PC-3 (cell line): ENCODE data around the gene ANKRD2. TPM values are rescaled to one million over a fixed set of nuclear protein-coding genes. Genes with fewer than 3 reads are reported as not detected.
A peak's percentile ranks its signal among the peaks of the same experiment; 100 is the strongest.

Source experiments
- ATAC-seq: fragments of 200-7000 bp; cut with Tn5 transposase; 2 replicates; pipeline ENCODE4 v1.9.1; 2020; ENCODE audit warnings: mild to moderate bottlenecking, moderate library complexity
- BruUV-seq: library from RNA; stranded (reverse); fragments of 400-500 nt; replicated peaks from 2 replicates; lab custom pipeline; 2021; lab: Mats Ljungman, UMichigan
- CTCF ChIA-PET: fragments of 300-600 bp; sonication (Branson Sonifier 250); formaldehyde crosslinking; loops from one replicate; lab custom pipeline; 2022; ENCODE audit warnings: antibody characterized with exemption; lab: Charles Lee
- POLR2A ChIA-PET: fragments of 300-600 bp; sonication (Branson Sonifier 250); formaldehyde crosslinking; loops from one replicate; lab custom pipeline; 2022; ENCODE audit warnings: antibody characterized with exemption; ENCODE audit not compliant: unreplicated experiment; lab: Charles Lee
- DNase-seq: peaks from one replicate; pipeline ENCODE4 v3.0.0-alpha.2; 2015
- H2AFZ ChIP-seq: fragments of 300-600 bp; sonication (generic); 2 replicates; pipeline ENCODE4 v1.6.0; 2016; ENCODE audit warnings: antibody characterized with exemption, low read length
- H3F3A ChIP-seq: fragments of 300-600 bp; sonication (generic); one replicate; pipeline ENCODE4 v1.6.0; 2017; ENCODE audit warnings: antibody characterized with exemption, low read length, control low read depth, mild to moderate bottlenecking; ENCODE audit not compliant: unreplicated experiment
- H3K27ac ChIP-seq: fragments of 300-600 bp; sonication (generic); 2 replicates; pipeline ENCODE4 v1.5.1; 2016; ENCODE audit warnings: mild to moderate bottlenecking, low read length
- H3K27me3 ChIP-seq: fragments of 300-600 bp; sonication (generic); 2 replicates; pipeline ENCODE4 v1.6.1; 2016; ENCODE audit warnings: low read length, mixed read lengths
- H3K36me3 ChIP-seq: fragments of 300-600 bp; sonication (generic); 2 replicates; pipeline ENCODE4 v1.6.1; 2016; ENCODE audit warnings: low read depth, mixed run types, low read length, mixed read lengths
- H3K4me1 ChIP-seq: fragments of 300-600 bp; sonication (generic); 2 replicates; pipeline ENCODE4 v1.5.1; 2016; ENCODE audit warnings: low read length; ENCODE audit not compliant: insufficient read depth
- H3K4me2 ChIP-seq: fragments of 300-600 bp; sonication (generic); 2 replicates; pipeline ENCODE4 v1.6.0; 2016; ENCODE audit warnings: low read length
- H3K4me3 ChIP-seq: fragments of 300-600 bp; sonication (generic); 2 replicates; pipeline ENCODE4 v1.5.1; 2016; ENCODE audit warnings: mild to moderate bottlenecking, low read length, mixed read lengths
- H3K79me2 ChIP-seq: fragments of 300-600 bp; sonication (generic); 2 replicates; pipeline ENCODE4 v1.6.1; 2017; ENCODE audit warnings: low read length, mixed read lengths
- H3K9ac ChIP-seq: fragments of 300-600 bp; sonication (generic); 2 replicates; pipeline ENCODE4 v1.6.0; 2016; ENCODE audit warnings: mild to moderate bottlenecking, low read length
- H3K9me2 ChIP-seq: fragments of 300-600 bp; sonication (generic); replicated peaks from 2 replicates; pipeline ENCODE4 v1.6.1; 2016; ENCODE audit warnings: mixed run types, low read length, mixed read lengths
- H3K9me3 ChIP-seq: fragments of 300-600 bp; sonication (generic); 2 replicates; pipeline ENCODE4 v1.6.1; 2016; ENCODE audit warnings: low read length, mixed read lengths
- H4K20me1 ChIP-seq: fragments of 300-600 bp; sonication (generic); 2 replicates; pipeline ENCODE4 v1.6.1; 2016; ENCODE audit warnings: low read length, mixed read lengths
- EZH2 ChIP-seq: fragments of 300-600 bp; sonication (generic); IDR thresholded peaks from one replicate; pipeline ENCODE4 v1.6.1; 2017; ENCODE audit warnings: antibody characterized with exemption, mild to moderate bottlenecking, low read length; ENCODE audit not compliant: unreplicated experiment
- EZH2phosphoT487 ChIP-seq: fragments of 300-600 bp; sonication (generic); IDR thresholded peaks from 2 replicates; pipeline ENCODE4 v1.6.1; 2018; ENCODE audit warnings: mild to moderate bottlenecking, antibody characterized with exemption, low read length, borderline replicate concordance
- intact Hi-C: fragments of 100-400 bp; cut with micrococcal nuclease; formaldehyde crosslinking; loops from 2 replicates; pipeline ENCODE4 v1.9.0; 2023
- total RNA-seq: library from RNA; depleted of rRNA; stranded (reverse); fragments of >200 nt; gene quantifications from 2 replicates; pipeline ENCODE4 v1.2.3, GENCODE V29; 2014
- TF ChIP-seq, protein P1 (sequence below): fragments of 300-600 bp; sonication (generic); conservative IDR thresholded peaks from 2 replicates; pipeline ENCODE4 v1.5.1; 2017; ENCODE audit warnings: antibody characterized with exemption, low read depth, mild to moderate bottlenecking, low read length

Gene ANKRD2
- total RNA-seq, 1 experiment from 2014 or later = 1.8 TPM

DNA sequence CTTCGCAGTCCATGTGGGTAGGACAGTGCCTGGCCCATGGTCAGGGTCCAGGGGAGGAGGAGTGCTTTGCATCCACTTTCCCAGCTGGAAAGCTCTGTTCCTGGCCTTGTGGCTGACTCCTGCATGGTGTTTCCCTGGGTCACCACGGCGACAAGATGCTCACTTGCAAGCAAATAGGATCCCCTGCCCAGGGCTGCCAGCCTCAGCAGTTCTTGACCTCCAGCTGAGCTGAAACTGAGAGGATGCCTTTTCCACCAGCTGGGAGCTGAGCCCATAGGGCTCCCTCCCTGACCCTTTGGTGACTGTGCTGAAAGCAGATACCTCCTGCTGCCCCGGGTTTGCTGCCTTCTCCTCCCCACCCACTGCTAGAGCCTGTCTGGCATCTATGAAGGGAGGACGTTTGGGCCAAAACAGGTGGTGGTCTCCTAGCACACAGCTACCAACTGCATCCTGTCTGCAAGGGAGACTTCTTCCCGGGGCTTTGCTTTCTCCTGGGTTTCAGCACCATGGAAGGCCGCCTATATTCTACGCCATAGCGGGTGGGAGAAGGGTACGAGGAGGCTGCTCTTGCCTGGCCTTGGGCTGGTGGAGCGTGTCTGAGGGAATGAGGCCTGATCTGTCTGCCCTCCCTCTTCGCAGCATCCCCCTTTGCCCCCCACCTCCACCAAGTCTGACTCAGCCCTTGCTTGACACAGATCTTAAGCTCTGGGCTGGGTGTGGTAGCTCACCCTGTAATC is 39.5 kb upstream of the ANKRD2 start:
- H2AFZ ChIP-seq = no peak overlapping the region
- POLR2A ChIA-PET = interaction anchor here (0.7 kb wide), 1 partner anchor 23 kb away, joined by 6 read pairs; no protein-coding TSS in a partner anchor
- no peak overlapping the region for H3K9ac ChIP-seq
- no peak for TF ChIP-seq EZH2
- TF ChIP-seq, protein P1, sequence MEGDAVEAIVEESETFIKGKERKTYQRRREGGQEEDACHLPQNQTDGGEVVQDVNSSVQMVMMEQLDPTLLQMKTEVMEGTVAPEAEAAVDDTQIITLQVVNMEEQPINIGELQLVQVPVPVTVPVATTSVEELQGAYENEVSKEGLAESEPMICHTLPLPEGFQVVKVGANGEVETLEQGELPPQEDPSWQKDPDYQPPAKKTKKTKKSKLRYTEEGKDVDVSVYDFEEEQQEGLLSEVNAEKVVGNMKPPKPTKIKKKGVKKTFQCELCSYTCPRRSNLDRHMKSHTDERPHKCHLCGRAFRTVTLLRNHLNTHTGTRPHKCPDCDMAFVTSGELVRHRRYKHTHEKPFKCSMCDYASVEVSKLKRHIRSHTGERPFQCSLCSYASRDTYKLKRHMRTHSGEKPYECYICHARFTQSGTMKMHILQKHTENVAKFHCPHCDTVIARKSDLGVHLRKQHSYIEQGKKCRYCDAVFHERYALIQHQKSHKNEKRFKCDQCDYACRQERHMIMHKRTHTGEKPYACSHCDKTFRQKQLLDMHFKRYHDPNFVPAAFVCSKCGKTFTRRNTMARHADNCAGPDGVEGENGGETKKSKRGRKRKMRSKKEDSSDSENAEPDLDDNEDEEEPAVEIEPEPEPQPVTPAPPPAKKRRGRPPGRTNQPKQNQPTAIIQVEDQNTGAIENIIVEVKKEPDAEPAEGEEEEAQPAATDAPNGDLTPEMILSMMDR = no peak
- DNase-seq (no peak), ATAC-seq (peak; percentile 35; the same call in 1 of the 2 replicates)
- peaks cover 4% of the 10 kb centered on the region; the same call in 1 of the 2 replicates for H3K4me1 ChIP-seq
- no peaks in the 10 kb centered on the region for H3F3A ChIP-seq
- H3K79me2 ChIP-seq = no peaks in the 10 kb centered on the region
- H3K9me2 ChIP-seq = no peaks in the 10 kb centered on the region
- no peak overlapping the region for H3K4me2 ChIP-seq
- intact Hi-C loops = no loop called here
- H4K20me1 ChIP-seq = no peaks in the 10 kb centered on the region
- no peak overlapping the region for H3K27ac ChIP-seq
- no TSS peak for BruUV-seq
- CTCF ChIA-PET = interaction anchor here (0.6 kb wide), 1 partner anchor 15 kb away, joined by 7 read pairs; no protein-coding TSS in a partner anchor
- no peaks in the 10 kb centered on the region for H3K9me3 ChIP-seq
- no peaks in the 10 kb centered on the region; the same call in 1 of the 2 replicates for H3K36me3 ChIP-seq
- no peaks in the 10 kb centered on the region for H3K27me3 ChIP-seq
- H3K4me3 ChIP-seq = no peak overlapping the region

DNA sequence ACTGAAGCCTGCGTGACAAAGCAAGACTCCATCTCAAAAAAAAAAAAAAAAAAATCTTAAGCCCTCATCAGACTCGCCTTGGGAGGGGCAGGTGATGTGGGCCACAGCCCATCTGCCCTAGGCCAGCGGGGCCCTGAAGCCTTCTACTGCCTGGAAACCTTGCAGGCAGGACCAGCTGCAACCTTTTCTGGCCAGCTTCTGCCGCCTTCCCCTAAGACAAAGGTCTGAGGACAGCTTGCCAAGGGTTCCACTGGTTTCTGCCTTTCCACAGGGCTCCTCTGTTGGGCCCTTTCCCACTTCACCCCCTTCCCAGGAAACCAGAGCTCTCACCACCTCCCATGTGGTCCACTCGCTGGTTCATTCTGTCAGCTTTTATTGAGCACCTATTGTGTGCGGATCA is 38.7 kb upstream of the ANKRD2 start:
- intact Hi-C loops = no loop called here
- DNase-seq (no peak), ATAC-seq (no peak)
- Histone ChIP-seq H2AFZ (no peak overlapping the region), H3K9me3 (no peaks in the 10 kb centered on the region), H3K9ac (no peak overlapping the region), H3K9me2 (no peaks in the 10 kb centered on the region), H3K36me3 (no peaks in the 10 kb centered on the region; the same call in 1 of the 2 replicates), H3K4me1 (peaks cover 4% of the 10 kb centered on the region; the same call in 1 of the 2 replicates), H3K27ac (no peak overlapping the region), H3F3A (no peaks in the 10 kb centered on the region), H3K4me3 (no peak overlapping the region), H4K20me1 (no peaks in the 10 kb centered on the region), H3K4me2 (no peak overlapping the region), H3K79me2 (no peaks in the 10 kb centered on the region), H3K27me3 (no peaks in the 10 kb centered on the region)
- no TSS peak for BruUV-seq
- ChIA-PET POLR2A (no interaction called here), CTCF (interaction anchor here (0.6 to 1.0 kb wide), 2 partner anchors 16 to 20 kb away, joined by 3 to 7 read pairs; no protein-coding TSS in a partner anchor)
- TF ChIP-seq, protein P1 = no peak
- TF ChIP-seq EZH2phosphoT487 (no peak), EZH2 (no peak)
